Dermis blood vessel endothelial cell (primary cell): ENCODE data around the gene ATG2A. TPM values are rescaled to one million over a fixed set of nuclear protein-coding genes. Genes with fewer than 3 reads are reported as not detected.

Experiments used
- DNase-seq: peaks from one replicate; pipeline ENCODE4 v3.0.0; 2010
- total RNA-seq: library from RNA; depleted of rRNA; stranded (reverse); fragments of >200 nt; gene quantifications from 2 replicates; pipeline ENCODE4 v1.2.3, GENCODE V29; 2014

ATG2A gene
- total RNA-seq, 1 donor from 2014 or later: 17.7 TPM

- DNase-seq: no peak
Observed at GRCh38 chr11:64883575-64883974, 33.4 kb downstream of the ATG2A start.

GRCh38 chr11:64882243-64882642 is 34.8 kb downstream of the ATG2A start:
- no peak for DNase-seq

DNA sequence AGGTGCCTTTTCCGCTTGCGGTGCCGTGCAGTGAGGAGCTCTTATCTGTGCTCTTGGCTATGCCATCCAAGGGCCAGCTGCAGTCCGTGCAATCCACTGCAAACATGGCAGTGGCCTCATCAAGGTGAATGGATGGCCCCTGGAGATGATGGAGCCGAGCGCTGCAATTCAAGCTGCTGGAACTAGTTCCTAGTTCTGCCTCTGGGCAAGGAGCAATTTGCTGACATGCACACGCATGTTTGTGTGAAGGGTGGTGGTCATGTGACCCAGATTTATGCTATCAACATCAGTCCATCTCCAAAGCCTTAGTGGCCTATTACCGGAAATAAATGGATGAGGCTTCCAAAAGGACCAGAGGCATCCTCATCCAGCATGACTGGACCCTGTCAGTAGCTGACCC is 35.5 kb downstream of the ATG2A start:
- no peak for DNase-seq

- DNase-seq: no peak
Observed at GRCh38 chr11:64880240-64881001, 36.6 kb downstream of the ATG2A start.

DNA sequence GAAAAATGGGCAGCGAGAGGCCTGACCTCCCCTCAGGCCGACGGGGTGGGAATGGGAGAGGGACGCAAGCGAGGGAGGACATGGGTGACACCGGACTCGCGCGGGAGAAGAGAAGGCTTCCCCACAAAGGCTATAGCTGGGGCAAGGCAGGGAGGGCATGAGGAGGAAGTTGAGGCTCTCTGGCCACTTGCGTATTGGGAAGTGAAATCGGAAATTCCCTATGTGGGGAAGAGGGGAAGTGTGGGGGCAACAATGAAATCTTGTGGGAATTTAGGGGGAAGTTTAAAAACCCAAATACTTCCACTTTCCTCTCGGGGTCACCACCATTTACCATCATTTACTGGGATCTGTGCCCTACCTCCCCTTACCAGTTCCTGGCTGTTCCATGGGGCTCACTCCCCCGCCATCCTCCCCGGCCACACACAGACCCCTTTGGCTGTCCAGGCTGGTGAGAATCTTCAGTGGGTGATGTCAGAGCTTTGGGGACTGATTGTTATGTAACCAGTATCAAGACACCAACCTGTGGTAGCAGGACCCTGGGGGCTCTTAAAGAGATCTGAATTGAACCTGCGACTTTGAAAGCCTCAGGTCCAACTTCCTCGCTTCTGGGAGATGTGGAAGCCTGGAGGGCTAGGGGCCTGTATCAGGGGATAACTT is 37.6 kb downstream of the ATG2A start:
- DNase-seq: peak; percentile 33

- peak; percentile 98 for DNase-seq
Observed at GRCh38 chr11:64878494-64879243, 38.3 kb downstream of the ATG2A start, which contains the start of gene EHD1. TSS of gene EHD1 (minus strand) at chr11:64878621. CDS start at chr11:64878464, 157 bp downstream.

- DNase-seq: no peak
Observed at GRCh38 chr11:64878223-64878493, 38.9 kb downstream of the ATG2A start.

GRCh38 chr11:64877390-64878222 is 39.4 kb downstream of the ATG2A start:
- no peak for DNase-seq

DNA sequence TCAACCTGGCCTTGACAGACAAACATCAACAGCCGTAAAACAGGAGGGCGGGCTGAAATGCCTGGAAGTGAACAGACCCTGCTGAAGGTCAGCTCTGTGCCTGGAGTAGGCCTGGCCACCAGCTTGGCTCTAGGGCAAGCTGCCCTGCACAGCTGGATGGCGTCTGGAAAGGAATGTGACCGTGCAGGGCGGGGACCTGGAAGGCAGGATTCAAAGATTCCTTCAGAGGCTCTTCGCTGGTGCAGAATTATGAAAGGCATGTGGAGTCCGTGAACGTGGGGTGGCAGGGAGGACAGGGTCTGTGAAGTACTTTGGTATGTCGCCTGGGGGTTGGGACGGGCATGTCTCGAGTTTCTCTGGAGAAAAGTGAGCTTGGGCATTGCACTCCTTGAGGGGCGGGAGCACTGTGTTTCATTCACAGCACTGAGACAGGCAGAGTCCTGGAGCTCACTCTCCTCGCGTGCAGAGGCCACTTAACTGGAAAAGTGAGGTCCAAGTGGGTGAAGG is 40.1 kb downstream of the ATG2A start:
- DNase-seq: peak; percentile 35

DNA sequence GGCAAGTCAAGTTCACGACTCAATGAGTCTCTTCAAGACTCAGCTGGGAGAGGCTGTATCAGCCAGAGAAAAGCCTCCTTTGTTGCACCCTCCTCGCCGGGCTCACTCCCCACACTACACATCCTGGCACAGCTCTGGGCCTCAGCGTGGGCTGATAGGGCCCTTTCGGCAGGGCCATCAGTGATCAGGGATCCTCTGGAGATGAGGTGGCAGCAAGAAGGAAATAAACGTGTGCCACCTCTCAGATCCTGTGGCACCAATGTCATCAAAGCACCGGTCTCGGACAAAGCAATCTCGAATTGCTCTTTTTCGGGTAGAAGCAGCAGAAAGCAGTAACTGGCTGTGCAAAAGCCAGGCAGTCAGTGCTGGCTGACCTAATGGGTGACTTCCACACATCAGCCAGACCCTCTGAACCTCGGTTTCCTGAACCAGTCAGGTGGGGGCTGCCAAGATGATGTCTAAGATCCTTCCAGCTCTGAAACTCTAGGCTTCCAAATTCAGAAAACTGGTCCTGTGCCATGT is 40.7 kb downstream of the ATG2A start:
- no peak for DNase-seq

DNA sequence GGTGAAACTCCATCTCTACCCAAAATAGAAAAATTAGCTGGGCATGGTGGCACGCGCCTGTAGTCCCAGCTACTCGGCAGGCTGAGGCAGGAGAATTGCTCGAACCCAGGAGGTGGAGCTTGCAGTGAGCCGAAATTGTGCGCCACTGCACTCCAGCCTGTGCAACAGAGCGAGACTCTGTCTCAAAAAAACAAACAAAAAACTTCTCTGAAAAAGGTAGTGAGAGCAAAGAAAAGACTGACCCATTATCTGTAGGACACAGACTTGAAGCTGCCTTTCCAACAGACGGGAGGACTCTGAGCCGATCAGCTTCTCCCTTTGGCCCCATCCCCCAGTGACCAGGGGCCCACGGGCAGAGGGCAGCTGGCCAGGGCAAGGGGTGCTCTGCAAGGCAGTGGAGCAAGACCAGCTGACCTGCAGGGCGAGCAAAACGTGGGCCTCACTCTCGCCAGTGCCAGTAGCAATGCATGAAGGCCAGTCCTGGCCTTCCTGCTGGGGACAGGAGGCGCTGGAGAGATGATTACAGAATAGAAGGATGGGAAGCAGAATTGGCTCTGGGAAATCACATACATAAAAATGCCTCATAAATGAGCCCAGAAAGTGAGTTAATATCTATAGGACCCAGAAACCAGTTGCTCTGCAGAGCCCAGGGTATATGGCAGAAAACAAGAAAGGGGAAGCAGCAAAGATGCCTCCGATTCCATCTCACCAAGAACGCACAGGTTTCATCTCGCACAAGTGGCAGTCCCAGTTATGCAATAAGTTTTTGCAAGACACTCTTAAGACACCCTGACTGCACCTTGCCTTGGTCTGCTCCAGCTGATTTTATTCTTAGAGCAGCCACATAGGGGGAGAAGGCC is 41.4 kb downstream of the ATG2A start:
- no peak for DNase-seq

- DNase-seq: no peak
Observed at GRCh38 chr11:64874308-64875240, 42.4 kb downstream of the ATG2A start.

- no peak for DNase-seq
Observed at GRCh38 chr11:64872790-64873488, 44.1 kb downstream of the ATG2A start.

DNA sequence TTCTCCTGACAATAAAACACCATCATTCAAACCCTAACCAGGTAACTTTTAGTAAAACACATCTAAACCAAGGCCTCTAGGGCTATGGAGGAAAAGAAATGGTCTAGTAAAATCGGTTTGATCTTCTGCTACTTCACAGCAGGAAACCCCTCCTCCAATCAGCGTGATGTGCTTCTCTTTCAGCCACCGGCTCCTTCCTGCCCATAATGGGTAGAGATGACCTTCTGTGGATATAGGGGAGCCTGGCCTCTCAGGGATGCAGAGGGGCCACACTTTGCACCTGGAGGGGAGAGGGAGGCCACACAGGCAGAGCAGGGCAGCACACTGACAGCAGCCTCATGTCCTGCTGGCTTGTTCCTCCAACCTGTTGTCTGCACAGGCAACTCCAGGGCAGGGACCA is 45.5 kb downstream of the ATG2A start:
- peak; percentile 27 for DNase-seq

DNA sequence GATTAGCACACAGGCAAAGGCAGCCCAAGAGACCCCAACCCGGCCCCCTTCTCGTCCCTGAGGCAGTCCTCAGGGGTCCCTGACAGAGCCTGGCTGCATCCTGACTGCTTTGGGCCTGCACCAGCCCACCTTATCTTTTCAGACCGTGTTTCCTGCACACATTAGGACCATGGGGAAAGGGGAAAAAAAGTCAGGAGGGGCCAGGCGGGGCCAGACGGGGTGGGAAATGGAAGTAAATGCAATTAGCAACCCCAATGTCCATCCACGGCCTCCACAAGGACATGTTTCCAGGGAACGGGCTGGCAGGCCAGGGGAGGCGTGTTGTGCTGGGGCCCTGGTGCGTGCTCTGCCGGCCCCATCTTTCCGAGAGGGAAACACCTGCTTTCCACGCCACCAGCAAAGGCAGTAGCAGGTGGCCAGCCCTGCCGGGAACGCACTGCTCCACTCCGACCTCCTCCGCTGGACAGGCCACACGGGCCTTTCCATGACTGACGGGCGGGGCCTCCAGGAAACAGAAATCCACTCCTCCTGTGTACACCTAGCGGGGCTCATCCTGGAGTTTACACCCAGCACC is 46.0 kb downstream of the ATG2A start:
- DNase-seq: peak; percentile 80

GRCh38 chr11:64870176-64870892 is 46.7 kb downstream of the ATG2A start:
- peak; percentile 77 for DNase-seq

GRCh38 chr11:64869571-64870175 is 47.3 kb downstream of the ATG2A start:
- peak; percentile 54 for DNase-seq
